ENCODE results near the gene VWA5A. TPM values are rescaled to one million over a fixed set of nuclear protein-coding genes. Genes with fewer than 3 reads are reported as not detected.

The VWA5A gene
- total and polyA plus RNA-seq, 9 of the 15 experiments (the other 6 are each of a cell fraction or from before 2014, with no cell fraction given) = 4.6 to 19.7 (median 6.9) TPM

- TF ChIP-seq, protein P1, sequence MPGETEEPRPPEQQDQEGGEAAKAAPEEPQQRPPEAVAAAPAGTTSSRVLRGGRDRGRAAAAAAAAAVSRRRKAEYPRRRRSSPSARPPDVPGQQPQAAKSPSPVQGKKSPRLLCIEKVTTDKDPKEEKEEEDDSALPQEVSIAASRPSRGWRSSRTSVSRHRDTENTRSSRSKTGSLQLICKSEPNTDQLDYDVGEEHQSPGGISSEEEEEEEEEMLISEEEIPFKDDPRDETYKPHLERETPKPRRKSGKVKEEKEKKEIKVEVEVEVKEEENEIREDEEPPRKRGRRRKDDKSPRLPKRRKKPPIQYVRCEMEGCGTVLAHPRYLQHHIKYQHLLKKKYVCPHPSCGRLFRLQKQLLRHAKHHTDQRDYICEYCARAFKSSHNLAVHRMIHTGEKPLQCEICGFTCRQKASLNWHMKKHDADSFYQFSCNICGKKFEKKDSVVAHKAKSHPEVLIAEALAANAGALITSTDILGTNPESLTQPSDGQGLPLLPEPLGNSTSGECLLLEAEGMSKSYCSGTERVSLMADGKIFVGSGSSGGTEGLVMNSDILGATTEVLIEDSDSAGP (CRISPR knock-in tag; IDR thresholded peaks at IDR 0.05) = no peak
- TF ChIP-seq E2F4 (CRISPR knock-in tag; IDR thresholded peaks at IDR 0.05; ENCODE audit: low read depth) (no peak), ZBTB2 (IDR thresholded peaks at IDR 0.05) (no peak), XRCC3 (IDR thresholded peaks at IDR 0.05) (no peak), ZNF274 (IDR thresholded peaks at IDR 0.05; ENCODE audit: borderline replicate concordance, low read depth, low read length) (no peak), STAT5B (CRISPR knock-in tag; IDR thresholded peaks at IDR 0.05) (no peak), RBM22 (IDR thresholded peaks at IDR 0.05; ENCODE audit: low read depth, low read length, poor library complexity, severe bottlenecking) (no peak), CEBPZ (IDR thresholded peaks at IDR 0.05; ENCODE audit: borderline replicate concordance, low read depth, low read length) (no peak), ZNF408 (CRISPR knock-in tag; IDR thresholded peaks at IDR 0.05; ENCODE audit: low read depth) (no peak)
- TF ChIP-seq, protein P2, sequence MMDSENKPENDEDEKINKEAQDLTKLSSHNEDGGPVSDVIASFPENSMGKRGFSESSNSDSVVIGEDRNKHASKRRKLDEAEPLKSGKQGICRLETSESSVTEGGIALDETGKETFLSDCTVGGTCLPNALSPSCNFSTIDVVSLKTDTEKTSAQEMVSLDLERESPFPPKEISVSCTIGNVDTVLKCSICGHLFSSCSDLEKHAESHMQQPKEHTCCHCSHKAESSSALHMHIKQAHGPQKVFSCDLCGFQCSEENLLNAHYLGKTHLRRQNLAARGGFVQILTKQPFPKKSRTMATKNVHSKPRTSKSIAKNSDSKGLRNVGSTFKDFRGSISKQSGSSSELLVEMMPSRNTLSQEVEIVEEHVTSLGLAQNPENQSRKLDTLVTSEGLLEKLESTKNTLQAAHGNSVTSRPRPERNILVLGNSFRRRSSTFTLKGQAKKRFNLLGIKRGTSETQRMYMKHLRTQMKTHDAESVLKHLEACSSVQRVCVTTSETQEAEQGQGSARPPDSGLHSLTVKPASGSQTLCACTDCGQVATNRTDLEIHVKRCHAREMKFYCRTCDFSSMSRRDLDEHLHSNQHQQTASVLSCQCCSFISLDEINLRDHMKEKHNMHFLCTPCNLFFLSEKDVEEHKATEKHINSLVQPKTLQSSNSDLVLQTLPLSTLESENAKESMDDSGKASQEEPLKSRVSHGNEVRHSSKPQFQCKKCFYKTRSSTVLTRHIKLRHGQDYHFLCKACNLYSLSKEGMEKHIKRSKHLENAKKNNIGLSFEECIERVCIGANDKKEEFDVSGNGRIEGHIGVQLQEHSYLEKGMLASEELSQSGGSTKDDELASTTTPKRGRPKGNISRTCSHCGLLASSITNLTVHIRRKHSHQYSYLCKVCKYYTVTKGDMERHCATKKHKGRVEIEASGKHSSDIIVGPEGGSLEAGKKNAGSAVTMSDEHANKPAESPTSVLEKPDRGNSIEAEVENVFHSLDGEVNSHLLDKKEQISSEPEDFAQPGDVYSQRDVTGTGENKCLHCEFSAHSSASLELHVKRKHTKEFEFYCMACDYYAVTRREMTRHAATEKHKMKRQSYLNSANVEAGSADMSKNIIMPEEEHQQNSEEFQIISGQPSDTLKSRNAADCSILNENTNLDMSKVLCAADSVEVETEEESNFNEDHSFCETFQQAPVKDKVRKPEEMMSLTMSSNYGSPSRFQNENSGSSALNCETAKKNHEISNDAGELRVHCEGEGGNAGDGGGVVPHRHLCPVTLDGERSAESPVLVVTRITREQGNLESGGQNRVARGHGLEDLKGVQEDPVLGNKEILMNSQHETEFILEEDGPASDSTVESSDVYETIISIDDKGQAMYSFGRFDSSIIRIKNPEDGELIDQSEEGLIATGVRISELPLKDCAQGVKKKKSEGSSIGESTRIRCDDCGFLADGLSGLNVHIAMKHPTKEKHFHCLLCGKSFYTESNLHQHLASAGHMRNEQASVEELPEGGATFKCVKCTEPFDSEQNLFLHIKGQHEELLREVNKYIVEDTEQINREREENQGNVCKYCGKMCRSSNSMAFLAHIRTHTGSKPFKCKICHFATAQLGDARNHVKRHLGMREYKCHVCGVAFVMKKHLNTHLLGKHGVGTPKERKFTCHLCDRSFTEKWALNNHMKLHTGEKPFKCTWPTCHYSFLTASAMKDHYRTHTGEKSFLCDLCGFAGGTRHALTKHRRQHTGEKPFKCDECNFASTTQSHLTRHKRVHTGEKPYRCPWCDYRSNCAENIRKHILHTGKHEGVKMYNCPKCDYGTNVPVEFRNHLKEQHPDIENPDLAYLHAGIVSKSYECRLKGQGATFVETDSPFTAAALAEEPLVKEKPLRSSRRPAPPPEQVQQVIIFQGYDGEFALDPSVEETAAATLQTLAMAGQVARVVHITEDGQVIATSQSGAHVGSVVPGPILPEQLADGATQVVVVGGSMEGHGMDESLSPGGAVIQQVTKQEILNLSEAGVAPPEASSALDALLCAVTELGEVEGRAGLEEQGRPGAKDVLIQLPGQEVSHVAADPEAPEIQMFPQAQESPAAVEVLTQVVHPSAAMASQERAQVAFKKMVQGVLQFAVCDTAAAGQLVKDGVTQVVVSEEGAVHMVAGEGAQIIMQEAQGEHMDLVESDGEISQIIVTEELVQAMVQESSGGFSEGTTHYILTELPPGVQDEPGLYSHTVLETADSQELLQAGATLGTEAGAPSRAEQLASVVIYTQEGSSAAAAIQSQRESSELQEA (IDR thresholded peaks at IDR 0.05; ENCODE audit: low read depth) = no peak
Observed at GRCh38 chr11:124070915-124071622, 44.2 kb upstream of the VWA5A start (continued).

Measured in K562 (cell line).